Measurements from ENCODE around the gene AKAP1.

The AKAP1 gene, protein sequence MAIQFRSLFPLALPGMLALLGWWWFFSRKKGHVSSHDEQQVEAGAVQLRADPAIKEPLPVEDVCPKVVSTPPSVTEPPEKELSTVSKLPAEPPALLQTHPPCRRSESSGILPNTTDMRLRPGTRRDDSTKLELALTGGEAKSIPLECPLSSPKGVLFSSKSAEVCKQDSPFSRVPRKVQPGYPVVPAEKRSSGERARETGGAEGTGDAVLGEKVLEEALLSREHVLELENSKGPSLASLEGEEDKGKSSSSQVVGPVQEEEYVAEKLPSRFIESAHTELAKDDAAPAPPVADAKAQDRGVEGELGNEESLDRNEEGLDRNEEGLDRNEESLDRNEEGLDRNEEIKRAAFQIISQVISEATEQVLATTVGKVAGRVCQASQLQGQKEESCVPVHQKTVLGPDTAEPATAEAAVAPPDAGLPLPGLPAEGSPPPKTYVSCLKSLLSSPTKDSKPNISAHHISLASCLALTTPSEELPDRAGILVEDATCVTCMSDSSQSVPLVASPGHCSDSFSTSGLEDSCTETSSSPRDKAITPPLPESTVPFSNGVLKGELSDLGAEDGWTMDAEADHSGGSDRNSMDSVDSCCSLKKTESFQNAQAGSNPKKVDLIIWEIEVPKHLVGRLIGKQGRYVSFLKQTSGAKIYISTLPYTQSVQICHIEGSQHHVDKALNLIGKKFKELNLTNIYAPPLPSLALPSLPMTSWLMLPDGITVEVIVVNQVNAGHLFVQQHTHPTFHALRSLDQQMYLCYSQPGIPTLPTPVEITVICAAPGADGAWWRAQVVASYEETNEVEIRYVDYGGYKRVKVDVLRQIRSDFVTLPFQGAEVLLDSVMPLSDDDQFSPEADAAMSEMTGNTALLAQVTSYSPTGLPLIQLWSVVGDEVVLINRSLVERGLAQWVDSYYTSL

DNA sequence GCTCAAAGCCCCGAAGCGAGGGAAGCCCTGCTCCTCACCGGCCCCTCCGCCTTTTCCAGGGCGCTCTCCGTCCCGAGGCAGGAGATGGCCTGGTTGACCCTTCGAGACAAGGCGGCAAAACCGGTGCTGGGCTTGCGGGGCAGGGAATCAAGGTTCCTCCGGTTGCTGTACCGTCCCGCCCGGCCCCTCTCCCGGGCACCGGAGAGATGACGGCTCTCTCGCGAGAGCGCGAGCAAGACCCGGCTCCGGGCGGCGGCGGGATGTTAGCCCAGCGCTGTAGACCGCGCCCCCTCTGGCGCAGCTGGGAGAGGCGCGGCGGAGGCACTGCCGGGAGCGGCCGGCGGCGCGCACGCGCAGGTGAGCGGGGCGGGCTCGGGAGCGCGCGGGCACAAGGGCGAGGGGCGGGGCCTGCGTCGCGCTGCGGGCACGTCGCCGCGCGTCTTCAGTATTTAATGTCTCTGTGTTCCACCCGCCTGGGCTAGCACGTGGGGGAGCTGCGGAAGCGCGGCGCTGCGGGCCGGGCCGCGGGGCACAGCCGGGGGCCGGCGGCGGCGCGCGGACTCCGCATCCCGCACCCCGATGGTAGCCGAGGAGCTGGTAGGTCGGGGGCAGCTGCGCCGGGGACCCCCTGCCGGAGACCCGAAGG lies at the start of gene AKAP1:
Gene AKAP1 (plus strand): TSS at position 445 of the 646 bp plus-strand sequence. CDS start 20,219 bp downstream, outside the sequence.
- Mint-ChIP-seq H3K36me3 (ENCODE audit: low read depth) (no peaks in the 10 kb centered on the region), H3K9me3 (no peaks in the 10 kb centered on the region), H3K4me3 (peak within 1 kb of the TSS; percentile 91), H3K27ac (peak within 1 kb of the TSS; percentile 94), H3K27me3 (ENCODE audit: low read depth) (peaks cover 14% of the 10 kb centered on the region), H3K4me1 (ENCODE audit: low read depth) (peaks cover 33% of the 10 kb centered on the region)
- peak; percentile 98 for DNase-seq (ENCODE audit: low spot score)

DNA sequence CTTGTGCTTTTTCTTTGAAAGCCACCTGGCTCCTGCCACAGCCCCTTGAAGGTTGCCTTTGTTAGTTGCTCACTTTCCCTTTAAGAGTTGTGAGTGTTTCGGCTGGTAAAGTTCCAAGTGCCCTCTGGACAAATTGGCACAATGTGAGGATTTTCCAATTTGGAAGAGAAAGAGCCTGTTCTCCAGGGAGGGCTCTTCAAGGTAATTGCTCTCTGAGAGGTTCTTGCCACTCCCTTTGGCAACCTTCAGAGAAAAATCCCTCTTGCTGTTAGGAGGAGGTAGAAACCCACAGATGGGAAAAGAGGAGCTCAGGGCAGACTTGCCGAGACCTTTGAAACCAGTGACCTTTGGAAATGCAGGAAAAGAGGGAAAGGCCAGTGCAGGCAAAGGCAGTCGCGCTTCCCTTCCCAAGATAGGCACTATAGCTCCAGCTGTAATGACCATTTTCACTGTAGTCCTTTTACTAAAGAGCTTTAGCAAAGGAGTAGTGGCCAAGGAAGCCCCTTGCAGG lies 49.0 kb upstream of the AKAP1 start:
- no peak for DNase-seq (ENCODE audit: low spot score)
- H3K27ac Mint-ChIP-seq: no peak overlapping the region
- H3K4me1 Mint-ChIP-seq (ENCODE audit: low read depth): no peaks in the 10 kb centered on the region
- H3K4me3 Mint-ChIP-seq: no peak overlapping the region
- no peaks in the 10 kb centered on the region for H3K36me3 Mint-ChIP-seq (ENCODE audit: low read depth)
- peaks cover 36% of the 10 kb centered on the region for H3K27me3 Mint-ChIP-seq (ENCODE audit: low read depth)
- H3K9me3 Mint-ChIP-seq: no peaks in the 10 kb centered on the region

DNA sequence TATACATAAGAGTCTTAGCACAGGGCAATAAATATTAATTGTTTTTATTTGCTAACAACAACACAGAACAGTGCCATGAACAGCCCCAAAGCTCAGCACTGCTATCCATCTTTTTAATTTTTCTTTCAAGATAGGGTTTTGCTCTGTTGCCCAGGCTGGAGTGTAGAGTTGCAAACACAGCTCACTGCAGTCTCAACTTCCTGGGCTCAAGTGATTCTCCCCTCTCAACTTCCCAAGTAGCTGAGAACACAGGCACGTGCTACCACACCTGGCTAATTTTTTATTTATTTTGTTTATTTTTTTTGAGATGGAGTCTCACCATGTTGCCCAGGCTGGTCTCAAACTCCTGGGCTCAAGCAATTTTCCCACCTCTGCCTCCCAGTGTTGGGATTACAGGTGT lies 47.6 kb upstream of the AKAP1 start:
- H3K4me1 Mint-ChIP-seq (ENCODE audit: low read depth): no peaks in the 10 kb centered on the region
- H3K9me3 Mint-ChIP-seq: no peaks in the 10 kb centered on the region
- peaks cover 39% of the 10 kb centered on the region for H3K27me3 Mint-ChIP-seq (ENCODE audit: low read depth)
- no peak for DNase-seq (ENCODE audit: low spot score)
- no peak overlapping the region for H3K27ac Mint-ChIP-seq
- H3K36me3 Mint-ChIP-seq (ENCODE audit: low read depth): no peaks in the 10 kb centered on the region
- no peak overlapping the region for H3K4me3 Mint-ChIP-seq

DNA sequence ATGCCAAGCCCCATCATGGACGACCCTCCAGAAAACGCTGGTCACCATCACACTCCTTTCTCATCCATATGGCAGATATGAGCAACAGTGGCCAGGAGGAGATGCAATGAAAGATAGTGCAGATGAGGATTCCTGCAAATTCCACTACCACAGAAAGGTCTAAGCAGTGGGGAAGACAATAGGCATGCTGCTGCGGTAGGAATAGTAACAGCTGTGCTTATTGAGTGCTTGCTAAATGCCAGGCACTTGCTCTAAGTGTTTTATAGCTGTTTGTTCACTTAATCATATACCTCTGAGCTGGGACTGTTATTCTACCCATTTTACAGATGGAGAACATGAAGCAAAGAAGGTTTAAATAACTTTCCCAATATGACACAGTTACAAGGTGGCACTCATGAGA lies 46.6 kb upstream of the AKAP1 start:
- Mint-ChIP-seq H3K36me3 (ENCODE audit: low read depth) (no peaks in the 10 kb centered on the region), H3K27me3 (ENCODE audit: low read depth) (peaks cover 46% of the 10 kb centered on the region), H3K4me1 (ENCODE audit: low read depth) (no peaks in the 10 kb centered on the region), H3K27ac (no peak overlapping the region), H3K4me3 (no peak overlapping the region), H3K9me3 (no peaks in the 10 kb centered on the region)
- no peak for DNase-seq (ENCODE audit: low spot score)

GRCh38 chr17:57040571-57040970 lies 44.5 kb upstream of the AKAP1 start:
- Mint-ChIP-seq H3K4me1 (ENCODE audit: low read depth) (peaks cover 2% of the 10 kb centered on the region), H3K27ac (no peak overlapping the region), H3K9me3 (no peaks in the 10 kb centered on the region), H3K4me3 (no peak overlapping the region), H3K27me3 (ENCODE audit: low read depth) (peaks cover 63% of the 10 kb centered on the region), H3K36me3 (ENCODE audit: low read depth) (no peaks in the 10 kb centered on the region)
- DNase-seq (ENCODE audit: low spot score): no peak

DNA sequence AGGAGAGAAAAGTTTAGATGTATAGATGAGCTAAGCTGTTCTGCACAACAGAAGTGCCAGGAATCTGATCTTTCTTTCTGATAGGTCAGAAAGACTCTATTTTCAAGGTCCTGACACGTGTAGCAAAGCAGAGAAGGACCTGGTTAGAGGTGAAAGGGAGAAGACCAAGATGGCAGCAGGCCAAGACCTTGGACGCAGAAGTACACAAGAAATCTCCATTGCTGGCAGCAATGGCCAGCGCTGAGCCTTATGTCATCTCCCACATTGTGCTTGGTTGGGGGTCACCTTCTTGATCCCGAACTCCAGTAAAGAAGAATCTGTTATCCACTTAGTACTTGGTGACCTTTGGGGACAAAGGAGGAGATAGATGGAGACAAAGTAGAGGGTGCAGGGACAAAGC lies 41.8 kb upstream of the AKAP1 start:
- no peak overlapping the region for H3K4me3 Mint-ChIP-seq
- H3K4me1 Mint-ChIP-seq (ENCODE audit: low read depth): peaks cover 16% of the 10 kb centered on the region
- H3K36me3 Mint-ChIP-seq (ENCODE audit: low read depth): no peaks in the 10 kb centered on the region
- peaks cover 69% of the 10 kb centered on the region for H3K27me3 Mint-ChIP-seq (ENCODE audit: low read depth)
- H3K9me3 Mint-ChIP-seq: no peaks in the 10 kb centered on the region
- no peak overlapping the region for H3K27ac Mint-ChIP-seq
- DNase-seq (ENCODE audit: low spot score): no peak

- Mint-ChIP-seq H3K27me3 (ENCODE audit: low read depth) (peaks cover 61% of the 10 kb centered on the region), H3K36me3 (ENCODE audit: low read depth) (no peaks in the 10 kb centered on the region), H3K27ac (no peak overlapping the region), H3K9me3 (no peaks in the 10 kb centered on the region), H3K4me1 (ENCODE audit: low read depth) (peaks cover 16% of the 10 kb centered on the region), H3K4me3 (peak overlapping the region; percentile 74)
- no peak for DNase-seq (ENCODE audit: low spot score)
These were observed 39.8 kb upstream of the AKAP1 start for GRCh38 chr17:57044976-57045867.

DNA sequence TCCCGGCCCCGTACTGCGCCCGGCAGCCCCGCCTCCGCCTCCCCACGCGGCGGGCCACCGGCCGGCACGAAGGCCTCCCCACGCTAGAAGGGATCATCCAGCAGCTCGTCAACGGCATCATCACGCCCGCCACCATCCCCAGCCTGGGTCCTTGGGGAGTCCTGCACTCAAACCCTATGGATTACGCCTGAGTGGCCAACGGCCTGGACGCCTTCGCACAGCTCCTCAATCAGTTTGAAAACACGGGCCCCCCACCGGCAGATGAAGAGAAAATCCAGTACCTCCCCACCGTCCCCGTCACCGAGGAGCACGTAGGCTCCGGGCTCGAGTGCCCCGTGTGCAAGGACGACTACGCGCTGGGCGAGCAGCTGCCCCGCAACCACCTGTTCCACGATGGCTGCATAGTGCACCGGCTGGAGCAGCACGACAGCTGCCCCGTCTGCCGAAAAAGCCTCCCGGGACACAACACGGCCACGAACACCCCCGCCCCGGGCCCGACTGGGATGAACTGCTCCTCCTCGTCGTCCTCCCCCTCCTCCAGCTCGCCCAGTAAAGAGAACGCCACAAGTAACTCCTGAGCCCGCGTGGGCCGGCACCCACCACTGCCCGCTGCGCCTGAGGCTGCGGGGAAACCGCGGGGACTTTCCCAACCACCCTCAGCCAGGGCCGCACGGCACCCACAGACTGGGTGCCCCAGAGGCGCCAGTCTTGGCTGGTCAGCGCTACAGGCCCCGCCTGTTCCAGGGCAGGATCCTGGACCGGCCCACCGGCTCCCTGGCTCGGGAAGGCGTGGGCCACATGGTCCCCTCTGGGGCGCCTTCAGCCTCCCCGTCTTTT lies 39.0 kb upstream of the AKAP1 start:
- no peaks in the 10 kb centered on the region for H3K36me3 Mint-ChIP-seq (ENCODE audit: low read depth)
- no peak overlapping the region for H3K27ac Mint-ChIP-seq
- H3K9me3 Mint-ChIP-seq: no peaks in the 10 kb centered on the region
- H3K4me1 Mint-ChIP-seq (ENCODE audit: low read depth): peaks cover 16% of the 10 kb centered on the region
- H3K4me3 Mint-ChIP-seq: peak overlapping the region; percentile 74
- peaks cover 61% of the 10 kb centered on the region for H3K27me3 Mint-ChIP-seq (ENCODE audit: low read depth)
- peak; percentile 75 for DNase-seq (ENCODE audit: low spot score)

DNA sequence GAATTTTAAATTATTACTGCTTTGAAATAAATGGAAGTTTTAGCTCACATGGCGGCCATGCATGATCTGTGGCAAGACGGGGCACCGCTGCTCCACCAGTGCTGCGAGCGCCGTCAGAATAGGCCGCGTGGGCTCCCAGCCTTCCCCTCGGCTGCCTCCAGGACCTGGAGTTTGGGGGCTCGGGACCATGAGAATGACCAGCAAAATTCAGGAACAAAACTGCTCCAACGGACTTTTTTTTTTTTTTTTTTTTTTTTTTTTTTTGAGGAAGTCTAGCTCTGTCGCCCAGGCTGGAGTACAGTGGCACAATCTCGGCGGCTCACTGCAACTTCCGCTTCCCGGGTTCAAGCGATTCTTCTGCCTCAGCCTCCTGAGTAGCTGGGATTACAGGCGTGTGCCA lies 38.3 kb upstream of the AKAP1 start:
- Mint-ChIP-seq H3K4me3 (peak overlapping the region; percentile 6), H3K4me1 (ENCODE audit: low read depth) (peaks cover 16% of the 10 kb centered on the region), H3K9me3 (no peaks in the 10 kb centered on the region), H3K27ac (no peak overlapping the region), H3K36me3 (ENCODE audit: low read depth) (no peaks in the 10 kb centered on the region), H3K27me3 (ENCODE audit: low read depth) (peaks cover 61% of the 10 kb centered on the region)
- no peak for DNase-seq (ENCODE audit: low spot score)

DNA sequence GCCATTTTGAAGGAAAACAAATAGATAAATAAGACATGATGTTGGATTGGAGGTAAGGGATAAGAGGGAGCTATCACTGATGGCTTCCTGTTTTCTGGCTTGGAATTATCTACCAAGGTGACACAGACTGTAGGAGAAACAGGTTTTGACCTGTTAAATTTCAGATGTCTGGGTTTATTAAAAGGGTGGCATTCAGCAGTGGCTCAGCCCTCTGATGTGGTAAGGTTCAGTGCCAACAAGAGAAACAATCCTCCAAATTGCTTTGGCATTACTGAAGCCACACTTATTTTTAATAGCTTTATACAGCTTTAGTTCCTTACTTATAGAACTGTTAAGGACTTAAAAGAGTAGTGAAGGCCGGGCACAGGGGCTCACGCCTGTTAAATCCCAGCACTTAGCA lies 37.0 kb upstream of the AKAP1 start:
- Mint-ChIP-seq H3K4me1 (ENCODE audit: low read depth) (peaks cover 16% of the 10 kb centered on the region), H3K27me3 (ENCODE audit: low read depth) (peaks cover 59% of the 10 kb centered on the region), H3K27ac (no peak overlapping the region), H3K9me3 (no peaks in the 10 kb centered on the region), H3K4me3 (no peak overlapping the region), H3K36me3 (ENCODE audit: low read depth) (no peaks in the 10 kb centered on the region)
- DNase-seq (ENCODE audit: low spot score): no peak

- DNase-seq (ENCODE audit: low spot score): no peak
- H3K9me3 Mint-ChIP-seq: no peaks in the 10 kb centered on the region
- no peaks in the 10 kb centered on the region for H3K36me3 Mint-ChIP-seq (ENCODE audit: low read depth)
- peaks cover 41% of the 10 kb centered on the region for H3K27me3 Mint-ChIP-seq (ENCODE audit: low read depth)
- H3K4me1 Mint-ChIP-seq (ENCODE audit: low read depth): peaks cover 18% of the 10 kb centered on the region
- no peak overlapping the region for H3K4me3 Mint-ChIP-seq
- H3K27ac Mint-ChIP-seq: no peak overlapping the region
These were observed 34.7 kb upstream of the AKAP1 start for GRCh38 chr17:57050306-57050705.

GRCh38 chr17:57051886-57052361 lies 33.1 kb upstream of the AKAP1 start:
- no peak for DNase-seq (ENCODE audit: low spot score)
- no peak overlapping the region for H3K27ac Mint-ChIP-seq
- no peak overlapping the region for H3K4me3 Mint-ChIP-seq
- H3K4me1 Mint-ChIP-seq (ENCODE audit: low read depth): peaks cover 11% of the 10 kb centered on the region
- H3K36me3 Mint-ChIP-seq (ENCODE audit: low read depth): no peaks in the 10 kb centered on the region
- no peaks in the 10 kb centered on the region for H3K9me3 Mint-ChIP-seq
- peaks cover 29% of the 10 kb centered on the region for H3K27me3 Mint-ChIP-seq (ENCODE audit: low read depth)

Data from T-helper 2 cell treated with Interferon-gamma antibody and Interleukin-4, amounts not matched to agents 5 μg/mL and 100 μg/mL, for 36 hours (primary cell).